ENCODE data around the gene LBHD2. TPM values are rescaled to one million over a fixed set of nuclear protein-coding genes. Genes with fewer than 3 reads are reported as not detected.
A peak's percentile ranks its signal among the peaks of the same experiment; 100 is the strongest.

The LBHD2 gene
- total and polyA plus RNA-seq, 2 of the 13 experiments (the other 11 are each of a cell fraction or from before 2014, with no cell fraction given), result 0.67 to 1.00 TPM

DNA sequence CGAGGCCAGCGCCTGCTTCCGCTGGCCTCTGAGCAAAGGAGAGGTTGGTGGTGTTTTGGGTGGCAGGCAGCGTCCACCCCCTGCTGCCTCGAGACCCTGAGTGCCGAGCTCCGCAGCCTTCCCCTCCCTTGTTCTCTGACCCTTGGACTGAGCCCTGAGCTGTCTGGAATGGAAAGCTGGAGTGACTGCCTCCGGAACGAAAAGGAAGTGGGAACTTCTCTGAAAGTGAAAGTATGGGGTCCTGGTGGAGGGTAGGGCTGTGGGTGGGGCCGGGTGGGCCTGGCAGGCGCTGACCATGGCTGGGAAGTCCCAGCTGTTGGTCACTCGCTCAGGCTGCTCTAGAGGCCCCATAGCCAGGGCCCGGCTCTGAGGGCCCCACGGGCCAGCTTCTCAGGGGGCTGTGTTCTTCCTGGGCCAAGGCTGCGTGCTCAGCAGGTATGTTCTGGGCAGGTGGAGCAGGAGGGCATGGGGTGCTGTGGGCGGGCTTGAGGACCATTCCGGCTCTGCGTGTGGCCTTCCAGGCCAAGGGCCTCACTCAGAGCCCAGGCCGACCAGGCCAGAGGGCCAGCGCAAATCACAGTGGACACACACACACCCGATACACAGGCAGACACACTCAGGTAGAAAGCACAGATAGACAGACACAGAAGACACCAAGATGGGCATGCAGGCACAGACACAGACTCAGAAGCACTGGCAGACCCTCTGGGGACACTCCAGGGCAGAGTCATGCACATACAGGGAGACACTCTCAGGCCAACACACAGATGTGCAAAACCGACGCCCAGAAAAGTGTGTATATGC lies 10.6 kb downstream of the LBHD2 start, which contains the start of gene EXOC3L4 (continued):
- TF ChIP-seq, protein P1, sequence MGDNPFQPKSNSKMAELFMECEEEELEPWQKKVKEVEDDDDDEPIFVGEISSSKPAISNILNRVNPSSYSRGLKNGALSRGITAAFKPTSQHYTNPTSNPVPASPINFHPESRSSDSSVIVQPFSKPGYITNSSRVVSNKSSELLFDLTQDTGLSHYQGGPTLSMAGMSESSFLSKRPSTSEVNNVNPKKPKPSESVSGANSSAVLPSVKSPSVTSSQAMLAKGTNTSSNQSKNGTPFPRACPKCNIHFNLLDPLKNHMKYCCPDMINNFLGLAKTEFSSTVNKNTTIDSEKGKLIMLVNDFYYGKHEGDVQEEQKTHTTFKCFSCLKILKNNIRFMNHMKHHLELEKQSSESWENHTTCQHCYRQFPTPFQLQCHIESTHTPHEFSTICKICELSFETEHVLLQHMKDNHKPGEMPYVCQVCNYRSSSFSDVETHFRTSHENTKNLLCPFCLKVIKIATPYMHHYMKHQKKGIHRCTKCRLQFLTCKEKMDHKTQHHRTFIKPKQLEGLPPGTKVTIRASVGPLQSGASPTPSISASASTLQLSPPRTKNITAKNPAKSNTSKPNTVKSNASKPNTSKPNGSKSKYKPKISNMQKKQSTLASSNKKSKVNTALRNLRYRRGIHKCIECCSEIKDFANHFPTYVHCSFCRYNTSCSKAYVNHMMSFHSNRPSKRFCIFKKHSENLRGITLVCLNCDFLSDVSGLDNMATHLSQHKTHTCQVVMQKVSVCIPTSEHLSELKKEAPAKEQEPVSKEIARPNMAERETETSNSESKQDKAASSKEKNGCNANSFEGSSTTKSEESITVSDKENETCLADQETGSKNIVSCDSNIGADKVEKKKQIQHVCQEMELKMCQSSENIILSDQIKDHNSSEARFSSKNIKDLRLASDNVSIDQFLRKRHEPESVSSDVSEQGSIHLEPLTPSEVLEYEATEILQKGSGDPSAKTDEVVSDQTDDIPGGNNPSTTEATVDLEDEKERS (CRISPR knock-in tag; IDR thresholded peaks at IDR 0.05), result no peak; the same call in 1 of the 2 replicates
- TF ChIP-seq TMF1 (CRISPR knock-in tag; IDR thresholded peaks at IDR 0.05; ENCODE audit: low read depth), result 0 out of 2 replicates have a peak, but pooled peaks have one; percentile 66
- no peak for TF ChIP-seq ZNF367 (CRISPR knock-in tag; IDR thresholded peaks at IDR 0.05; ENCODE audit: borderline replicate concordance)
- TF ChIP-seq ZZZ3 (CRISPR knock-in tag; IDR thresholded peaks at IDR 0.05; ENCODE audit: borderline replicate concordance), result no peak; the same call in 1 of the 2 replicates
- TF ChIP-seq ZFP1 (CRISPR knock-in tag; IDR thresholded peaks at IDR 0.05), result no peak
- TF ChIP-seq, protein P2, sequence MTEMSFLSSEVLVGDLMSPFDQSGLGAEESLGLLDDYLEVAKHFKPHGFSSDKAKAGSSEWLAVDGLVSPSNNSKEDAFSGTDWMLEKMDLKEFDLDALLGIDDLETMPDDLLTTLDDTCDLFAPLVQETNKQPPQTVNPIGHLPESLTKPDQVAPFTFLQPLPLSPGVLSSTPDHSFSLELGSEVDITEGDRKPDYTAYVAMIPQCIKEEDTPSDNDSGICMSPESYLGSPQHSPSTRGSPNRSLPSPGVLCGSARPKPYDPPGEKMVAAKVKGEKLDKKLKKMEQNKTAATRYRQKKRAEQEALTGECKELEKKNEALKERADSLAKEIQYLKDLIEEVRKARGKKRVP (CRISPR knock-in tag; IDR thresholded peaks at IDR 0.05), result no peak; a peak in 1 of 4 replicates
- TF ChIP-seq ZNF337 (CRISPR knock-in tag; IDR thresholded peaks at IDR 0.05; ENCODE audit: borderline replicate concordance, low read depth), result no peak
- TF ChIP-seq, protein P3, sequence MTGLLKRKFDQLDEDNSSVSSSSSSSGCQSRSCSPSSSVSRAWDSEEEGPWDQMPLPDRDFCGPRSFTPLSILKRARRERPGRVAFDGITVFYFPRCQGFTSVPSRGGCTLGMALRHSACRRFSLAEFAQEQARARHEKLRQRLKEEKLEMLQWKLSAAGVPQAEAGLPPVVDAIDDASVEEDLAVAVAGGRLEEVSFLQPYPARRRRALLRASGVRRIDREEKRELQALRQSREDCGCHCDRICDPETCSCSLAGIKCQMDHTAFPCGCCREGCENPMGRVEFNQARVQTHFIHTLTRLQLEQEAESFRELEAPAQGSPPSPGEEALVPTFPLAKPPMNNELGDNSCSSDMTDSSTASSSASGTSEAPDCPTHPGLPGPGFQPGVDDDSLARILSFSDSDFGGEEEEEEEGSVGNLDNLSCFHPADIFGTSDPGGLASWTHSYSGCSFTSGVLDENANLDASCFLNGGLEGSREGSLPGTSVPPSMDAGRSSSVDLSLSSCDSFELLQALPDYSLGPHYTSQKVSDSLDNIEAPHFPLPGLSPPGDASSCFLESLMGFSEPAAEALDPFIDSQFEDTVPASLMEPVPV (CRISPR knock-in tag; IDR thresholded peaks at IDR 0.05), result 0 out of 2 replicates have a peak, but pooled peaks have one; percentile 80
- TF ChIP-seq ZNF782 (CRISPR knock-in tag; IDR thresholded peaks at IDR 0.05; ENCODE audit: borderline replicate concordance), result no peak
- TF ChIP-seq, protein P4, sequence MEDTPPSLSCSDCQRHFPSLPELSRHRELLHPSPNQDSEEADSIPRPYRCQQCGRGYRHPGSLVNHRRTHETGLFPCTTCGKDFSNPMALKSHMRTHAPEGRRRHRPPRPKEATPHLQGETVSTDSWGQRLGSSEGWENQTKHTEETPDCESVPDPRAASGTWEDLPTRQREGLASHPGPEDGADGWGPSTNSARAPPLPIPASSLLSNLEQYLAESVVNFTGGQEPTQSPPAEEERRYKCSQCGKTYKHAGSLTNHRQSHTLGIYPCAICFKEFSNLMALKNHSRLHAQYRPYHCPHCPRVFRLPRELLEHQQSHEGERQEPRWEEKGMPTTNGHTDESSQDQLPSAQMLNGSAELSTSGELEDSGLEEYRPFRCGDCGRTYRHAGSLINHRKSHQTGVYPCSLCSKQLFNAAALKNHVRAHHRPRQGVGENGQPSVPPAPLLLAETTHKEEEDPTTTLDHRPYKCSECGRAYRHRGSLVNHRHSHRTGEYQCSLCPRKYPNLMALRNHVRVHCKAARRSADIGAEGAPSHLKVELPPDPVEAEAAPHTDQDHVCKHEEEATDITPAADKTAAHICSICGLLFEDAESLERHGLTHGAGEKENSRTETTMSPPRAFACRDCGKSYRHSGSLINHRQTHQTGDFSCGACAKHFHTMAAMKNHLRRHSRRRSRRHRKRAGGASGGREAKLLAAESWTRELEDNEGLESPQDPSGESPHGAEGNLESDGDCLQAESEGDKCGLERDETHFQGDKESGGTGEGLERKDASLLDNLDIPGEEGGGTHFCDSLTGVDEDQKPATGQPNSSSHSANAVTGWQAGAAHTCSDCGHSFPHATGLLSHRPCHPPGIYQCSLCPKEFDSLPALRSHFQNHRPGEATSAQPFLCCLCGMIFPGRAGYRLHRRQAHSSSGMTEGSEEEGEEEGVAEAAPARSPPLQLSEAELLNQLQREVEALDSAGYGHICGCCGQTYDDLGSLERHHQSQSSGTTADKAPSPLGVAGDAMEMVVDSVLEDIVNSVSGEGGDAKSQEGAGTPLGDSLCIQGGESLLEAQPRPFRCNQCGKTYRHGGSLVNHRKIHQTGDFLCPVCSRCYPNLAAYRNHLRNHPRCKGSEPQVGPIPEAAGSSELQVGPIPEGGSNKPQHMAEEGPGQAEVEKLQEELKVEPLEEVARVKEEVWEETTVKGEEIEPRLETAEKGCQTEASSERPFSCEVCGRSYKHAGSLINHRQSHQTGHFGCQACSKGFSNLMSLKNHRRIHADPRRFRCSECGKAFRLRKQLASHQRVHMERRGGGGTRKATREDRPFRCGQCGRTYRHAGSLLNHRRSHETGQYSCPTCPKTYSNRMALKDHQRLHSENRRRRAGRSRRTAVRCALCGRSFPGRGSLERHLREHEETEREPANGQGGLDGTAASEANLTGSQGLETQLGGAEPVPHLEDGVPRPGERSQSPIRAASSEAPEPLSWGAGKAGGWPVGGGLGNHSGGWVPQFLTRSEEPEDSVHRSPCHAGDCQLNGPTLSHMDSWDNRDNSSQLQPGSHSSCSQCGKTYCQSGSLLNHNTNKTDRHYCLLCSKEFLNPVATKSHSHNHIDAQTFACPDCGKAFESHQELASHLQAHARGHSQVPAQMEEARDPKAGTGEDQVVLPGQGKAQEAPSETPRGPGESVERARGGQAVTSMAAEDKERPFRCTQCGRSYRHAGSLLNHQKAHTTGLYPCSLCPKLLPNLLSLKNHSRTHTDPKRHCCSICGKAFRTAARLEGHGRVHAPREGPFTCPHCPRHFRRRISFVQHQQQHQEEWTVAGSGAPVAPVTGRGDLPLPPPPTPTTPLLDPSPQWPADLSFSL (CRISPR knock-in tag; IDR thresholded peaks at IDR 0.05), result no peak
- TF ChIP-seq RNF2 (conservative IDR thresholded peaks at IDR 0.05; ENCODE audit: low read depth), result no peak; the same call in 1 of the 2 replicates
- TF ChIP-seq ZNF121 (CRISPR knock-in tag; IDR thresholded peaks at IDR 0.05), result no peak
- no peak for TF ChIP-seq PAF1 (CRISPR knock-in tag; IDR thresholded peaks at IDR 0.05)
- TF ChIP-seq KDM1A (CRISPR knock-in tag; IDR thresholded peaks at IDR 0.05), result no peak
- no peak for TF ChIP-seq ZNF652 (CRISPR knock-in tag; IDR thresholded peaks at IDR 0.05; ENCODE audit: borderline replicate concordance, low read depth)
- no peak for TF ChIP-seq PRMT3 (CRISPR knock-in tag; IDR thresholded peaks at IDR 0.05; ENCODE audit: borderline replicate concordance, low read depth)
- no peak for TF ChIP-seq EHMT2 (IDR thresholded peaks at IDR 0.05; ENCODE audit: borderline replicate concordance, low read depth, low read length)
